Measurements from ENCODE around the gene SCAPER. TPM values are rescaled to one million over a fixed set of nuclear protein-coding genes. Genes with fewer than 3 reads are reported as not detected.

SCAPER gene
- total and polyA plus RNA-seq, 2 of the 4 experiments (the other 2 are of a cell fraction): 2.9 to 9.7 TPM

DNA sequence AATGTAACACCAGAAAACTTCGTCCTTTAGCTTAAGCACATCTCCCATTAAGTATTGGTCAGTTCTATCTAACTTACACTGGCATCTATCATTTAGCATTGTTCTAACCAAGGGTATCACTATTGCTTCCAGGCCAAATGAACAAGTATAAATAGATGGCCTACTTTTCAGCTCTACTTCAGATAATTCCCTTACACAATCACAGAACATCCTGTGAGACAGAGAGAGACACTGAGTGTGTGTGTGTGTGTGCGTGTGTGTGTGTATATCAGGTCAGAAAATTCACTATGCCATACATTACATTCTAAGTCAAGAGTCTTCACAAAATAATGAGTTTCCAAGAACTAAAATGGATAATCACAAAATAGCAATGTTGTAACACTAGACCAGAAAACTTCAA lies 39.1 kb downstream of the SCAPER start:
- no peaks in the 10 kb centered on the region for H3K36me3 ChIP-seq (ENCODE audit: control insufficient read depth, insufficient read depth, low read length)
- ChIA-PET POLR2A (ENCODE audit: unreplicated experiment) (no interaction called here), CTCF (interaction anchor here (0.7 to 1.3 kb wide), 2 partner anchors 675 to 1055 kb away, joined by 3 to 5 read pairs; no protein-coding TSS in a partner anchor)
- H3K4me2 ChIP-seq (ENCODE audit: low read depth, low read length): no peak overlapping the region
- H2BK15ac ChIP-seq (ENCODE audit: low read depth, low read length): no peak overlapping the region
- dilution Hi-C loops (cut with HindIII; ENCODE audit: low sequenced_read_pairs, unreplicated experiment): no loop called here
- H2AFZ ChIP-seq (replicated peaks; ENCODE audit: low read length, poor library complexity): no peak overlapping the region
- 83% methylated on average over 1 of the region's 2 CpGs; no CpG with 5 or more reads in 1 of the 2 experiments for WGBS, 2 experiments (ENCODE audit: extremely low coverage in 2 of 2, insufficient read length in 1 of 2)
- intact Hi-C loops (cut with micrococcal nuclease): loop anchor here (1.0 to 5.0 kb wide), 5 partner anchors 519 to 809 kb away; partner anchors contain the start of gene TMEM266
- H4K5ac ChIP-seq (ENCODE audit: low read depth, low read length): no peak overlapping the region
- no peak overlapping the region for H2BK20ac ChIP-seq (ENCODE audit: low read depth, low read length)
- no peak overlapping the region for H4K91ac ChIP-seq (ENCODE audit: insufficient read depth, low read depth, low read length)
- H3K9me1 ChIP-seq (ENCODE audit: insufficient read depth, low read length): no peaks in the 10 kb centered on the region; the same call in 1 of the 2 replicates
- no peak overlapping the region for H4K8ac ChIP-seq (ENCODE audit: low read depth in 2 of 2, low read length in 2 of 2)
- no peak for TF ChIP-seq NFE2L2 (IDR thresholded peaks at IDR 0.05; ENCODE audit: low read depth, low read length)
- TF ChIP-seq, protein P1, sequence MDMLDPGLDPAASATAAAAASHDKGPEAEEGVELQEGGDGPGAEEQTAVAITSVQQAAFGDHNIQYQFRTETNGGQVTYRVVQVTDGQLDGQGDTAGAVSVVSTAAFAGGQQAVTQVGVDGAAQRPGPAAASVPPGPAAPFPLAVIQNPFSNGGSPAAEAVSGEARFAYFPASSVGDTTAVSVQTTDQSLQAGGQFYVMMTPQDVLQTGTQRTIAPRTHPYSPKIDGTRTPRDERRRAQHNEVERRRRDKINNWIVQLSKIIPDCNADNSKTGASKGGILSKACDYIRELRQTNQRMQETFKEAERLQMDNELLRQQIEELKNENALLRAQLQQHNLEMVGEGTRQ (IDR thresholded peaks at IDR 0.05; ENCODE audit: low read depth, low read length): no peak
- no peak for TF ChIP-seq SMC3 (IDR thresholded peaks at IDR 0.05; ENCODE audit: low read depth, low read length)
- no peak for TF ChIP-seq MXI1 (IDR thresholded peaks at IDR 0.05; ENCODE audit: borderline replicate concordance, low read depth, low read length)
- TF ChIP-seq, protein P2, sequence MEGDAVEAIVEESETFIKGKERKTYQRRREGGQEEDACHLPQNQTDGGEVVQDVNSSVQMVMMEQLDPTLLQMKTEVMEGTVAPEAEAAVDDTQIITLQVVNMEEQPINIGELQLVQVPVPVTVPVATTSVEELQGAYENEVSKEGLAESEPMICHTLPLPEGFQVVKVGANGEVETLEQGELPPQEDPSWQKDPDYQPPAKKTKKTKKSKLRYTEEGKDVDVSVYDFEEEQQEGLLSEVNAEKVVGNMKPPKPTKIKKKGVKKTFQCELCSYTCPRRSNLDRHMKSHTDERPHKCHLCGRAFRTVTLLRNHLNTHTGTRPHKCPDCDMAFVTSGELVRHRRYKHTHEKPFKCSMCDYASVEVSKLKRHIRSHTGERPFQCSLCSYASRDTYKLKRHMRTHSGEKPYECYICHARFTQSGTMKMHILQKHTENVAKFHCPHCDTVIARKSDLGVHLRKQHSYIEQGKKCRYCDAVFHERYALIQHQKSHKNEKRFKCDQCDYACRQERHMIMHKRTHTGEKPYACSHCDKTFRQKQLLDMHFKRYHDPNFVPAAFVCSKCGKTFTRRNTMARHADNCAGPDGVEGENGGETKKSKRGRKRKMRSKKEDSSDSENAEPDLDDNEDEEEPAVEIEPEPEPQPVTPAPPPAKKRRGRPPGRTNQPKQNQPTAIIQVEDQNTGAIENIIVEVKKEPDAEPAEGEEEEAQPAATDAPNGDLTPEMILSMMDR (conservative IDR thresholded peaks at IDR 0.05; ENCODE audit: low read depth, low read length): no peak
- no peak for TF ChIP-seq MAZ (IDR thresholded peaks at IDR 0.05; ENCODE audit: borderline replicate concordance, low read depth, low read length)
- TF ChIP-seq CHD1 (IDR thresholded peaks at IDR 0.05; ENCODE audit: low read depth, low read length): no peak
- TF ChIP-seq, protein P3, sequence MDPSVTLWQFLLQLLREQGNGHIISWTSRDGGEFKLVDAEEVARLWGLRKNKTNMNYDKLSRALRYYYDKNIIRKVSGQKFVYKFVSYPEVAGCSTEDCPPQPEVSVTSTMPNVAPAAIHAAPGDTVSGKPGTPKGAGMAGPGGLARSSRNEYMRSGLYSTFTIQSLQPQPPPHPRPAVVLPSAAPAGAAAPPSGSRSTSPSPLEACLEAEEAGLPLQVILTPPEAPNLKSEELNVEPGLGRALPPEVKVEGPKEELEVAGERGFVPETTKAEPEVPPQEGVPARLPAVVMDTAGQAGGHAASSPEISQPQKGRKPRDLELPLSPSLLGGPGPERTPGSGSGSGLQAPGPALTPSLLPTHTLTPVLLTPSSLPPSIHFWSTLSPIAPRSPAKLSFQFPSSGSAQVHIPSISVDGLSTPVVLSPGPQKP (IDR thresholded peaks at IDR 0.05; ENCODE audit: borderline replicate concordance, low read depth, low read length): no peak
- TF ChIP-seq BHLHE40 (IDR thresholded peaks at IDR 0.05; ENCODE audit: low read depth, low read length): no peak
- no peak for TF ChIP-seq FOS (IDR thresholded peaks at IDR 0.05; ENCODE audit: low read depth, low read length)
- no peak for TF ChIP-seq MAFK (IDR thresholded peaks at IDR 0.05; ENCODE audit: low read depth, low read length)
- TF ChIP-seq CEBPB (IDR thresholded peaks at IDR 0.05; ENCODE audit: low read depth, low read length): no peak
- no peak overlapping the region for H2BK120ac ChIP-seq (ENCODE audit: low read depth, low read length)
- no peak overlapping the region for H3K14ac ChIP-seq (replicated peaks; ENCODE audit: low read depth, low read length)
- peak overlapping the region; percentile 35 for H2BK5ac ChIP-seq (ENCODE audit: low read depth, low read length, poor library complexity, severe bottlenecking)
- no peaks in the 10 kb centered on the region for H3K4me1 ChIP-seq (ENCODE audit: control insufficient read depth, insufficient read depth, low read length)
- no peak overlapping the region for H3K9ac ChIP-seq (ENCODE audit: low read depth, low read length)
- H3K4ac ChIP-seq (ENCODE audit: low read depth, low read length): no peak overlapping the region
- BruUV-seq (replicated peaks): no TSS peak
- ATAC-seq (ENCODE audit: low read depth): peak; percentile 27; the same call in 1 of the 2 replicates
- H4K20me1 ChIP-seq (ENCODE audit: insufficient read depth, low read length): no peaks in the 10 kb centered on the region
- in situ Hi-C loops (cut with MboI; ENCODE audit: low sequenced_read_pairs): loop anchor here (10.0 kb wide), 2 partner anchors 631 to 671 kb away; no protein-coding TSS in a partner anchor
- no peak overlapping the region for H3K23ac ChIP-seq (ENCODE audit: low read depth, low read length)
- no peak overlapping the region for H3K18ac ChIP-seq (ENCODE audit: low read depth, low read length)
- no peak overlapping the region for H3K4me3 ChIP-seq (ENCODE audit: insufficient read depth, low read depth, low read length)
- peak; percentile 33 for DNase-seq
- H3K56ac ChIP-seq (ENCODE audit: extremely low read depth, insufficient read depth, low read length): no peak overlapping the region
- peaks cover 0 to 9% of the 10 kb centered on the region in 2 experiments; a peak in 1 of 4 replicates for H3K79me1 ChIP-seq (ENCODE audit: low read depth in 1 of 2, low read length in 2 of 2)
- H3K27me3 ChIP-seq (ENCODE audit: control insufficient read depth, insufficient read depth, low read length): no peaks in the 10 kb centered on the region
- no peak overlapping the region for H3K27ac ChIP-seq (ENCODE audit: insufficient read depth, low read length)
- H2AK9ac ChIP-seq (replicated peaks; ENCODE audit: low read depth, low read length, poor library complexity): no peak overlapping the region
- H2AK5ac ChIP-seq (ENCODE audit: low read depth, low read length): no peak overlapping the region
- H3K9me3 ChIP-seq (ENCODE audit: control insufficient read depth, insufficient read depth, low read length): no peaks in the 10 kb centered on the region
